ENCODE data around the gene PROX1.

Gene PROX1

GRCh38 chr1:213947200-213947801 is 40.5 kb upstream of the PROX1 start:
- intact Hi-C loops (cut with DNase I; ENCODE audit: low total_unique reads) = no loop called here

GRCh38 chr1:213951876-213952275 is 35.9 kb upstream of the PROX1 start:
- intact Hi-C loops (cut with DNase I; ENCODE audit: low total_unique reads) = no loop called here
- H3K27ac ChIP-seq = no peak overlapping the region
- no peaks in the 10 kb centered on the region for H3K27me3 ChIP-seq
- no peak for DNase-seq
- H3K4me3 ChIP-seq = no peak overlapping the region
- no peak for TF ChIP-seq CTCF (IDR thresholded peaks at IDR 0.05)
- no peaks in the 10 kb centered on the region for H3K9me3 ChIP-seq
- H3K36me3 ChIP-seq = no peaks in the 10 kb centered on the region
- no peaks in the 10 kb centered on the region for H3K4me1 ChIP-seq

More at GRCh38 chr1:213947200-213947801, 40.5 kb upstream of the PROX1 start:
- H3K4me1 ChIP-seq = no peaks in the 10 kb centered on the region
- H3K4me3 ChIP-seq = no peak overlapping the region
- no peaks in the 10 kb centered on the region for H3K36me3 ChIP-seq
- no peak for DNase-seq
- no peak for TF ChIP-seq CTCF (IDR thresholded peaks at IDR 0.05)
- no peak overlapping the region for H3K27ac ChIP-seq
- no peaks in the 10 kb centered on the region for H3K9me3 ChIP-seq
- no peaks in the 10 kb centered on the region for H3K27me3 ChIP-seq

GRCh38 chr1:213953806-213954205 is 34.0 kb upstream of the PROX1 start:
- intact Hi-C loops (cut with DNase I; ENCODE audit: low total_unique reads) = no loop called here
- no peak for TF ChIP-seq CTCF (IDR thresholded peaks at IDR 0.05)
- no peak for DNase-seq

GRCh38 chr1:213956295-213956770 is 31.4 kb upstream of the PROX1 start:
- no peak for TF ChIP-seq CTCF (IDR thresholded peaks at IDR 0.05)
- DNase-seq = no peak
- Histone ChIP-seq H3K27me3 (peaks cover 0 to 7% of the 10 kb centered on the region in 2 donors), H3K9me3 (no peaks in the 10 kb centered on the region), H3K4me3 (no peak overlapping the region), H3K27ac (no peak overlapping the region), H3K4me1 (no peaks in the 10 kb centered on the region), H3K36me3 (no peaks in the 10 kb centered on the region)
- intact Hi-C loops (cut with DNase I; ENCODE audit: low total_unique reads) = no loop called here

More at GRCh38 chr1:213953806-213954205, 34.0 kb upstream of the PROX1 start:
- Histone ChIP-seq H3K4me3 (no peak overlapping the region), H3K36me3 (no peaks in the 10 kb centered on the region), H3K27me3 (peaks cover 0 to 3% of the 10 kb centered on the region in 2 donors), H3K4me1 (no peaks in the 10 kb centered on the region), H3K27ac (no peak overlapping the region), H3K9me3 (no peaks in the 10 kb centered on the region)

- no peak overlapping the region for H3K4me3 ChIP-seq
- intact Hi-C loops (cut with DNase I; ENCODE audit: low total_unique reads) = no loop called here
- no peak for TF ChIP-seq CTCF (IDR thresholded peaks at IDR 0.05)
- H3K27ac ChIP-seq = no peak overlapping the region
- H3K9me3 ChIP-seq = no peaks in the 10 kb centered on the region
- no peaks in the 10 kb centered on the region for H3K4me1 ChIP-seq
- no peak for DNase-seq
- no peaks in the 10 kb centered on the region for H3K36me3 ChIP-seq
- peaks cover 0 to 7% of the 10 kb centered on the region in 2 donors for H3K27me3 ChIP-seq
Observed at GRCh38 chr1:213958346-213958745, 29.4 kb upstream of the PROX1 start.
